Spleen (tissue), 7 donors: ENCODE data around the gene TBC1D16.

Experiments used
- POLR2A ChIP-seq, 3 donors: fragments of 450-650 bp; IDR thresholded peaks; one replicate each; pipeline ENCODE4 v1.5.1; 2017; ENCODE audit warnings: antibody characterized with exemption in 3 of 3, mild to moderate bottlenecking in 1 of 3
- POLR2AphosphoS5 ChIP-seq, 3 donors: sonication (generic); formaldehyde crosslinking; IDR thresholded peaks; one replicate each; pipeline ENCODE4 v1.5.1; 2017; ENCODE audit warnings: antibody characterized with exemption in 3 of 3
- TF ChIP-seq, protein P1 (sequence below), 11 experiments: fragments of 200-600 bp in 7 of 11; fragments of 450-650 bp in 4 of 11; sonication (generic) in 4 of 11; IDR thresholded peaks in 8 of 11; conservative IDR thresholded peaks in 3 of 11; 1 replicate in 7 of 11; 2 replicates in 4 of 11; pipeline versions ENCODE4 v1.4.0 to v1.8.0; 2016 to 2021; ENCODE audit warnings: antibody characterized with exemption in 11 of 11, inconsistent platforms in 4 of 11, mild to moderate bottlenecking in 1 of 11
- donor health status: DM: no; HTN: no; CAD: no; lungs with moderate emphysema.
- donor health status: DM: no; HTN: no; CAD: no.
- donor health status: DM: no; HTN: no; CAD: no.

DNA sequence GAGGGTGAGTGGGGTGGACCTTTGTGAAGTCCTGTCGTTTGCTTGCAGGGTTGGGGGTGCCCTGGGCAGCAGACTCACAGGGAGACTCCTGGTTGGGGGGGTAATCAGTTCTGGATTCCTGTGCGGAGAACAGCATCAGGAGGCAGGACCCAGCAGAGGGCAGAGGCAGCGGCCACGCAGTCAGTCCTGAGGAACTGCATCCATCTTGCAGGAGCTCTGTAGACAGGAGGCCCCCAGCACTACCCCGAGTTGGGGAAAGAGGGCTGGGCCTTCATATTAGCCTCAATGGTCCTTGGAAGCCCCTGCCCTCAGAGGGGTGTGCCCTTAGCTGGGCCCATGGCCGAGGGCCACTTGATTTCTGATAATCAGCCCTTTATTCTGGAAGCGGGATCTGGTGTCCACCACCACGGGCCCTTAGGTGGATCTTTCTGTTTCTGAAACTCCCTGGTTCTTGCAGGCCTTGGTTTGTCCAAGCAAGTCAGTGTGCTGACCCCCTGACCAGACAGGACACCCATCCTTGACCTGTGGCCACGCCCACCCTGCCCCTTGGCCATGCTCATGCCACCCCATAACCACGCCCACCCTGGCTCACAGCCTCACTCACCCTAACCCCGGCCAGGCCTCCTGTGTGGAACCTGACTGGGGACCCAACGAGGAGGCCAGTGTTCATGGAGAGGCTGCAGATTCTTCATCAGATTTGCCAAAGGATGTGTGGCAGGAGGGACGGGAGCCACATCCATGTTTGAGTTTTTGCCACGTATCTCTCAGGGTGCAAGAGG, 122.9 kb downstream of the TBC1D16 start:
- TF ChIP-seq, protein P1, sequence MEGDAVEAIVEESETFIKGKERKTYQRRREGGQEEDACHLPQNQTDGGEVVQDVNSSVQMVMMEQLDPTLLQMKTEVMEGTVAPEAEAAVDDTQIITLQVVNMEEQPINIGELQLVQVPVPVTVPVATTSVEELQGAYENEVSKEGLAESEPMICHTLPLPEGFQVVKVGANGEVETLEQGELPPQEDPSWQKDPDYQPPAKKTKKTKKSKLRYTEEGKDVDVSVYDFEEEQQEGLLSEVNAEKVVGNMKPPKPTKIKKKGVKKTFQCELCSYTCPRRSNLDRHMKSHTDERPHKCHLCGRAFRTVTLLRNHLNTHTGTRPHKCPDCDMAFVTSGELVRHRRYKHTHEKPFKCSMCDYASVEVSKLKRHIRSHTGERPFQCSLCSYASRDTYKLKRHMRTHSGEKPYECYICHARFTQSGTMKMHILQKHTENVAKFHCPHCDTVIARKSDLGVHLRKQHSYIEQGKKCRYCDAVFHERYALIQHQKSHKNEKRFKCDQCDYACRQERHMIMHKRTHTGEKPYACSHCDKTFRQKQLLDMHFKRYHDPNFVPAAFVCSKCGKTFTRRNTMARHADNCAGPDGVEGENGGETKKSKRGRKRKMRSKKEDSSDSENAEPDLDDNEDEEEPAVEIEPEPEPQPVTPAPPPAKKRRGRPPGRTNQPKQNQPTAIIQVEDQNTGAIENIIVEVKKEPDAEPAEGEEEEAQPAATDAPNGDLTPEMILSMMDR (IDR thresholded peaks at IDR 0.05 in 8 of 11, conservative IDR thresholded peaks at IDR 0.05 in 3 of 11), result no peak
- TF ChIP-seq POLR2A (IDR thresholded peaks at IDR 0.05), result no peak
- TF ChIP-seq POLR2AphosphoS5 (IDR thresholded peaks at IDR 0.05), result no peak
